ENCODE measurements around the gene ADAMTS17.

ADAMTS17 gene

GRCh38 chr15:100054539-100054938 lies 287.2 kb downstream of the ADAMTS17 start:
- Histone ChIP-seq H3K9me3 (ENCODE audit: insufficient read depth, low read length) (no peaks in the 10 kb centered on the region), H3K27ac (ENCODE audit: low read length) (no peak overlapping the region), H3K9ac (ENCODE audit: low read length) (no peak overlapping the region), H3K4me3 (ENCODE audit: low read length) (no peak overlapping the region), H4K20me1 (ENCODE audit: insufficient read depth, low read length) (0 out of 2 replicates have a peak, but pooled peaks cover 2% of the 10 kb centered on the region), H3K36me3 (replicated peaks; ENCODE audit: low read depth, low read length) (no peaks in the 10 kb centered on the region), H2AFZ (ENCODE audit: low read depth, low read length) (no peak overlapping the region), H3K27me3 (ENCODE audit: low read depth, low read length) (peaks cover 50% of the 10 kb centered on the region), H3K79me2 (ENCODE audit: low read length) (no peaks in the 10 kb centered on the region), H3K4me1 (ENCODE audit: low read length) (peaks cover 3% of the 10 kb centered on the region; the same call in 1 of the 2 replicates), H3K4me2 (ENCODE audit: low read length) (no peak overlapping the region)
- TF ChIP-seq EZH2phosphoT487 (IDR thresholded peaks at IDR 0.05; ENCODE audit: low read depth) (no peak), CTCF (IDR thresholded peaks at IDR 0.05; ENCODE audit: low read depth, low read length) (no peak)

GRCh38 chr15:100053474-100054121 lies 288.2 kb downstream of the ADAMTS17 start:
- no peaks in the 10 kb centered on the region for H3K9me3 ChIP-seq (ENCODE audit: insufficient read depth, low read length)
- peaks cover 41% of the 10 kb centered on the region for H3K27me3 ChIP-seq (ENCODE audit: low read depth, low read length)
- no peak overlapping the region for H3K4me3 ChIP-seq (ENCODE audit: low read length)
- H3K4me2 ChIP-seq (ENCODE audit: low read length), result no peak overlapping the region
- TF ChIP-seq EZH2phosphoT487 (IDR thresholded peaks at IDR 0.05; ENCODE audit: low read depth), result no peak
- TF ChIP-seq CTCF (IDR thresholded peaks at IDR 0.05; ENCODE audit: low read depth, low read length), result no peak
- no peak overlapping the region for H3K27ac ChIP-seq (ENCODE audit: low read length)
- 0 out of 2 replicates have a peak, but pooled peaks cover 2% of the 10 kb centered on the region for H4K20me1 ChIP-seq (ENCODE audit: insufficient read depth, low read length)
- no peak overlapping the region for H2AFZ ChIP-seq (ENCODE audit: low read depth, low read length)
- H3K4me1 ChIP-seq (ENCODE audit: low read length), result peaks cover 3% of the 10 kb centered on the region; the same call in 1 of the 2 replicates
- H3K36me3 ChIP-seq (replicated peaks; ENCODE audit: low read depth, low read length), result no peaks in the 10 kb centered on the region
- H3K9ac ChIP-seq (ENCODE audit: low read length), result no peak overlapping the region
- H3K79me2 ChIP-seq (ENCODE audit: low read length), result no peaks in the 10 kb centered on the region

GRCh38 chr15:100052716-100053473 lies 288.9 kb downstream of the ADAMTS17 start:
- H3K36me3 ChIP-seq (replicated peaks; ENCODE audit: low read depth, low read length), result no peaks in the 10 kb centered on the region
- H3K4me2 ChIP-seq (ENCODE audit: low read length), result no peak overlapping the region
- H3K9ac ChIP-seq (ENCODE audit: low read length), result no peak overlapping the region
- H3K79me2 ChIP-seq (ENCODE audit: low read length), result no peaks in the 10 kb centered on the region
- no peak overlapping the region for H3K4me3 ChIP-seq (ENCODE audit: low read length)
- H3K9me3 ChIP-seq (ENCODE audit: insufficient read depth, low read length), result no peaks in the 10 kb centered on the region
- peaks cover 3% of the 10 kb centered on the region; the same call in 1 of the 2 replicates for H3K4me1 ChIP-seq (ENCODE audit: low read length)
- peaks cover 34% of the 10 kb centered on the region for H3K27me3 ChIP-seq (ENCODE audit: low read depth, low read length)
- no peak overlapping the region for H2AFZ ChIP-seq (ENCODE audit: low read depth, low read length)
- H3K27ac ChIP-seq (ENCODE audit: low read length), result no peak overlapping the region
- 0 out of 2 replicates have a peak, but pooled peaks cover 2% of the 10 kb centered on the region for H4K20me1 ChIP-seq (ENCODE audit: insufficient read depth, low read length)
- TF ChIP-seq EZH2phosphoT487 (IDR thresholded peaks at IDR 0.05; ENCODE audit: low read depth) (no peak), CTCF (IDR thresholded peaks at IDR 0.05; ENCODE audit: low read depth, low read length) (no peak)

Measured in OCI-LY3 (cell line).